Left lung (tissue), 10 donors: ENCODE measurements around the gene NSUN4. TPM values are rescaled to one million over a fixed set of nuclear protein-coding genes. Genes with fewer than 3 reads are reported as not detected.

ENCODE experiments used
- ATAC-seq: fragments of 200-7000 bp; cut with Tn5 transposase; one replicate; pipeline ENCODE4 v1.9.1; 2020; ENCODE audit warnings: moderate library complexity
- DNase-seq, 4 donors: peaks; one replicate each; pipeline ENCODE4 v3.0.0-alpha.2; 2013 to 2020
- H3K27ac ChIP-seq, 2 donors: fragments of 200-600 bp; sonication (generic) in 1 of 2; one replicate each; pipeline versions ENCODE4 v1.5.0 to v1.8.0; 2020 to 2021
- H3K27me3 ChIP-seq, 2 donors: fragments of 200-600 bp; sonication (generic) in 1 of 2; one replicate each; pipeline versions ENCODE4 v1.5.0 to v1.8.0; 2020 to 2021
- H3K36me3 ChIP-seq, 2 donors: fragments of 200-600 bp; sonication (generic) in 1 of 2; one replicate each; pipeline versions ENCODE4 v1.5.0 to v1.8.0; 2020 to 2021
- H3K4me1 ChIP-seq, 2 donors: fragments of 200-600 bp; one replicate each; pipeline ENCODE4 v1.8.0; 2021
- H3K4me3 ChIP-seq, 2 donors: fragments of 200-600 bp; sonication (generic) in 1 of 2; one replicate each; pipeline versions ENCODE4 v1.5.0 to v1.8.0; 2020 to 2021; ENCODE audit warnings: mild to moderate bottlenecking in 1 of 2
- H3K9me3 ChIP-seq, 2 donors: fragments of 200-600 bp; sonication (generic) in 1 of 2; one replicate each; pipeline versions ENCODE4 v1.5.0 to v1.8.0; 2020 to 2021
- CTCF ChIP-seq, 2 donors: fragments of 200-600 bp; sonication (generic) in 1 of 2; IDR thresholded peaks; one replicate each; pipeline versions ENCODE4 v1.5.0 to v1.8.0; 2021; ENCODE audit warnings: antibody characterized with exemption in 2 of 2
- intact Hi-C, 2 donors: fragments of 100-400 bp; cut with DNase I; formaldehyde crosslinking; loops; one replicate each; pipeline versions ENCODE4 v1.11.2 to v1.14.2; 2022
- polyA plus RNA-seq, 6 donors: library from polyadenylated mRNA; unstranded; fragments of 120-200 nt; gene quantifications; one replicate each; pipeline ENCODE4 v1.2.1, GENCODE V29; 2013; ENCODE audit not compliant: insufficient read length in 6 of 6
- total RNA-seq, 2 donors: library from RNA; stranded (reverse); fragmentation: NEBNext Ultra II Directional; extraction: Animal tissue kit (Norgen Biotek cat#: 25700); gene quantifications; one replicate each; pipeline ENCODE4 v1.2.1, GENCODE V29; 2021
- donor health status: DM: no; HTN: yes; CAD: no.
- donor health status: DM: no; HTN: no; CAD: no.

The NSUN4 gene
- total and polyA plus RNA-seq, 8 donors = 21.8 to 25.8 (median 23.5) TPM

GRCh38 chr1:46372431-46372830 lies 31.8 kb downstream of the NSUN4 start:
- Histone ChIP-seq H3K4me1 (peaks cover 0 to 21% of the 10 kb centered on the region in 2 donors), H3K9me3 (no peaks in the 10 kb centered on the region), H3K4me3 (no peak overlapping the region), H3K27me3 (no peaks in the 10 kb centered on the region), H3K36me3 (peaks cover 0 to 19% of the 10 kb centered on the region in 2 donors), H3K27ac (no peak overlapping the region)
- ATAC-seq (no peak), DNase-seq (no peak)
- intact Hi-C loops = no loop called here
- TF ChIP-seq CTCF (IDR thresholded peaks at IDR 0.05) = no peak

DNA sequence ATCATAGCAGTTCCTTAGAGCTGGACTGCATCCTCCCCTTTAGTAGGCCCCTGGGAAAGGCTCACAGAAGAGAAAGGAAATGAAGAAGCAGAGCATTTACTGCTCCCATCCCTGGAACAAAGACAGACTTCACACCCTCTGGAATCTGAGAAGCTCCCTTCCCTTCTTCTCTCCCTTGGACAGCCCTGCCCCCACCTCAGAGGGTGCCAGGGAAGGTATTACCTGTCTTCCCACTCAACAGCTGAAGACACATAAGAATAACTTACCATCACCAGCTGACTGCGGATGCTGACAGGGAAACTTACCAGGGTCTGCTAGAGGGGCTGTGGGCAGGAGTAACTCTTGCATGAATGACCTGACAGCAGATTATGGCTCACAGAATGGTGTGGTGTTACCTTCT lies 39.4 kb downstream of the NSUN4 start:
- Histone ChIP-seq H3K27ac (no peak overlapping the region), H3K4me3 (no peak overlapping the region), H3K4me1 (no peaks in the 10 kb centered on the region), H3K27me3 (no peaks in the 10 kb centered on the region), H3K36me3 (no peaks in the 10 kb centered on the region), H3K9me3 (peaks cover 0 to 11% of the 10 kb centered on the region in 2 donors)
- no peak for ATAC-seq
- no peak for DNase-seq
- no peak for TF ChIP-seq CTCF (IDR thresholded peaks at IDR 0.05)
- intact Hi-C loops = no loop called here

- ATAC-seq (no peak), DNase-seq (no peak)
- no peaks in the 10 kb centered on the region for H3K4me1 ChIP-seq
- no peaks in the 10 kb centered on the region for H3K36me3 ChIP-seq
- intact Hi-C loops = no loop called here
- H3K27ac ChIP-seq = no peak overlapping the region
- peaks cover 0 to 11% of the 10 kb centered on the region in 2 donors for H3K9me3 ChIP-seq
- TF ChIP-seq CTCF (IDR thresholded peaks at IDR 0.05) = no peak
- H3K4me3 ChIP-seq = no peak overlapping the region
- no peaks in the 10 kb centered on the region for H3K27me3 ChIP-seq
Observed at GRCh38 chr1:46380508-46380907, 39.9 kb downstream of the NSUN4 start.

DNA sequence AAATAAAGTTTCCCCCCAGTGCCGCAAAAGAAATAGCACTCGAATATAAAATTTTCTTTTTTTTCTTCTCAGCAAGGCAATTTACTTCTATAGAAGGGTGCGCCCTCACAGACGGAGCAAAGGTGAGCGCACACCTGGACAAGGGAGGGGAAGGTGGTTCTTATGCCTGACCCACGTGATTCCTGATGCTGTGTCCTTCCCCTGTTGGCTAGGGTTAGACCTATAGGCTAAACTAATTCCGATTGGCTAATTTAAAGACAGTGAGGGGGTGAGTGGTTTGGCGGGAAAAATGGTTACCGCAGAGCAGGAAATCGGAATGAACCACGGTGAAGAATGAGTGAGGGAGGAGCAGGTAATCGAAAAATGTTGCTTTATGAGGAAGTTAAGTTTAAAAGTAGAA lies 52.9 kb downstream of the NSUN4 start:
- no peak for ATAC-seq
- Histone ChIP-seq H3K27ac (no peak overlapping the region), H3K4me1 (peaks cover 0 to 19% of the 10 kb centered on the region in 2 donors), H3K27me3 (peaks cover 0 to 9% of the 10 kb centered on the region in 2 donors), H3K4me3 (no peak overlapping the region), H3K9me3 (peaks cover 0 to 5% of the 10 kb centered on the region in 2 donors), H3K36me3 (no peaks in the 10 kb centered on the region)
- intact Hi-C loops = no loop called here
- DNase-seq = no peak
- TF ChIP-seq CTCF (IDR thresholded peaks at IDR 0.05) = no peak

GRCh38 chr1:46394108-46394871 lies 53.7 kb downstream of the NSUN4 start, which contains the start of gene FAAH:
Gene FAAH, plus strand, starts transcription at chr1:46394317. Its CDS starts 32 bp downstream, at chr1:46394349.
- H3K27ac ChIP-seq = peak within 1 kb of the TSS; percentile 27 to 53
- H3K4me3 ChIP-seq = peak within 1 kb of the TSS; percentile 32 to 49
- no peaks in the 10 kb centered on the region for H3K36me3 ChIP-seq
- ATAC-seq (peak; percentile 92), DNase-seq (peak; percentile 59 to 93 (median 65))
- peaks cover 0 to 19% of the 10 kb centered on the region in 2 donors for H3K4me1 ChIP-seq
- intact Hi-C loops = no loop called here
- TF ChIP-seq CTCF (IDR thresholded peaks at IDR 0.05) = no peak
- H3K27me3 ChIP-seq = peaks cover 0 to 9% of the 10 kb centered on the region in 2 donors
- H3K9me3 ChIP-seq = peaks cover 0 to 5% of the 10 kb centered on the region in 2 donors
